ENCODE measurements around the gene MPC1. TPM values are rescaled to one million over a fixed set of nuclear protein-coding genes. Genes with fewer than 3 reads are reported as not detected.
"Not testable (repeated sequence)": the region's sequence is repeated elsewhere in the genome, so short reads cannot be mapped to it uniquely, and the experiment has no call there.

Gene MPC1
- total RNA-seq, 4 donors from 2014 or later: 69.1 to 128 (median 103) TPM

DNA sequence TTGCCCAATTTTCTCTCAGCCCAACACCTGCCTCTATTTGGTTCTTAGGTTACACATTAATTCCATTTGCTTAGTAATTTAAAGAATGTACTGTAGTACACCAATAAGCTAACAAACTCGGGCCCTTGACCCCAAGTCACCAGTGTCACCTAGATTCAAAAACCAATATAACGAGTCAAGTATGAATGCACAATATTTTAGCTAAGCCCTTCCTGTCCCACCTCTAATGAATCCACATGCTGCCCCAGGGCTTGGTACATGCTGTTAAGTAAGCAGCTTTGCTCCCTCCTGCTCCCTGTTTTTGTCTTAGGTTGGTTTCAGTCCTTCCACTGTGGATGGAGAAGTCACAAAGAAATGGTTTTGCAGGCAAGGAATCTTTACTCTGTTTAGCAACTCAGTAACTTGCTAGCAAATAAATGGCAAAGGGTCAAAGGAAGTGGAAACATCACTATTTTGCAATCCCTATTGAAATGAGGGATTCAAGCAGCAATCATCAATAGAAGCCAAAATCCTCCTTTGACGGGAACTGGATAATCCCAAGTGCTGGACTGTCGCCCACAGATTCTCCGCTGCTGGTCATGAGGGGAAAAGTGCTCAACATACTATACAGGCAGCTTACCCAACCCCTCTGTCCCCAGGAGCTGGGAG is 5.0 kb upstream of the MPC1 start:
- Histone ChIP-seq H3K27me3 (no peaks in the 10 kb centered on the region), H3K36me3 (no peaks in the 10 kb centered on the region), H3K9me3 (no peaks in the 10 kb centered on the region), H3K27ac (no peak overlapping the region), H3K4me1 (peaks cover 4 to 5% of the 10 kb centered on the region in 2 donors), H3K4me3 (replicated peaks in 1 of 3) (no peak overlapping the region)
- intact Hi-C loops (cut with DNase I): loop anchor here (10.0 kb wide), 1 partner anchor 53 kb away; no protein-coding TSS in a partner anchor
- TF ChIP-seq, protein P1, sequence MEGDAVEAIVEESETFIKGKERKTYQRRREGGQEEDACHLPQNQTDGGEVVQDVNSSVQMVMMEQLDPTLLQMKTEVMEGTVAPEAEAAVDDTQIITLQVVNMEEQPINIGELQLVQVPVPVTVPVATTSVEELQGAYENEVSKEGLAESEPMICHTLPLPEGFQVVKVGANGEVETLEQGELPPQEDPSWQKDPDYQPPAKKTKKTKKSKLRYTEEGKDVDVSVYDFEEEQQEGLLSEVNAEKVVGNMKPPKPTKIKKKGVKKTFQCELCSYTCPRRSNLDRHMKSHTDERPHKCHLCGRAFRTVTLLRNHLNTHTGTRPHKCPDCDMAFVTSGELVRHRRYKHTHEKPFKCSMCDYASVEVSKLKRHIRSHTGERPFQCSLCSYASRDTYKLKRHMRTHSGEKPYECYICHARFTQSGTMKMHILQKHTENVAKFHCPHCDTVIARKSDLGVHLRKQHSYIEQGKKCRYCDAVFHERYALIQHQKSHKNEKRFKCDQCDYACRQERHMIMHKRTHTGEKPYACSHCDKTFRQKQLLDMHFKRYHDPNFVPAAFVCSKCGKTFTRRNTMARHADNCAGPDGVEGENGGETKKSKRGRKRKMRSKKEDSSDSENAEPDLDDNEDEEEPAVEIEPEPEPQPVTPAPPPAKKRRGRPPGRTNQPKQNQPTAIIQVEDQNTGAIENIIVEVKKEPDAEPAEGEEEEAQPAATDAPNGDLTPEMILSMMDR (IDR thresholded peaks at IDR 0.05): no peak
- TF ChIP-seq POLR2A (IDR thresholded peaks at IDR 0.05): no peak
- 84 to 91% methylated on average over 5 of the region's 5 CpGs for WGBS, 2 donors
- no peak for DNase-seq

DNA sequence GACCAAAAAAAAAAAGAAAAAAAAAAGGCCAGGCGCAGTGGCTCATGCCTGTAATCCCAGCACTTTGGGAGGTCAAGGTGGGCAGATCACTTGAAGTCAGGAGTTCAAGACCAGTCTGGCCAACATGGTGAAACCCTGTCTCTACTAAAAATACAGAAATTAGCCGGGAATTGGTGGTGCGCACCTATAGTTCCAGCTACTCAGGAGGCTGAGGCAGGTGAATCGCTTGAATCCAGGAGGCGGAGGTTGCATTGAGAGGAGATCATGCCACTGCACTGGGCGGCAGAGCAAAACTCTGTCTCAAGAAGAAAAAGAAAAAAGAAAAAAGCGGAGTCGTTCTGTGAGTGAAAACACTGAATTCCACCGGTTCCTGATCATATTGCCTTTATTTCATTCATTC is 4.4 kb upstream of the MPC1 start:
- H3K4me3 ChIP-seq (replicated peaks in 1 of 3); H3K9me3 ChIP-seq; DNase-seq; H3K36me3 ChIP-seq; H3K27ac ChIP-seq; H3K4me1 ChIP-seq; H3K27me3 ChIP-seq: not testable (repeated sequence)
- WGBS, 2 donors: 93 to 95% methylated on average over 9 of the region's 9 CpGs
- intact Hi-C loops (cut with DNase I): loop anchor here (10.0 kb wide), 1 partner anchor 52 kb away; no protein-coding TSS in a partner anchor

DNA sequence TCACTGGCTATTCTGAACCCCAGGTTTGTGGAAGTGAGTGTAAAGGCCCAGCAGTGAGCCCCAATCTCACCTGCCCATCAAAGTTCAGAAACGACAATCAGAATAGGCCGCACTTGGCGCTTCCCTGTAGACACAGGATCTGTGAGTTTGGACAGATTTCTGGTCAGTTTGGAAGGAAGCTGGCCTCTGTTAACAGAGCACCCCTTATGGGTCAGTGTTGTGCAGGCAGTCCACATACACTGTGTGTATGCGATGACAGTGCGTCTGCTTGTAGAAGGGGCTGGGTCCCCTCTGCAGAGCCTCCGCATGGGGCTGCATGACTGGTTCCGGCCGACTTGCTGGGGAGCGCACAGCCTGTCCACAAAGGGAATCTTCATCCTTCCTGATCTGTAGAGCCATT is 3.4 kb upstream of the MPC1 start:
- intact Hi-C loops (cut with DNase I): loop anchor here (10.0 kb wide), 1 partner anchor 51 kb away; no protein-coding TSS in a partner anchor
- DNase-seq: no peak
- WGBS, 2 donors: 93 to 96% methylated on average over 6 to 7 of the region's 9 CpGs

DNA sequence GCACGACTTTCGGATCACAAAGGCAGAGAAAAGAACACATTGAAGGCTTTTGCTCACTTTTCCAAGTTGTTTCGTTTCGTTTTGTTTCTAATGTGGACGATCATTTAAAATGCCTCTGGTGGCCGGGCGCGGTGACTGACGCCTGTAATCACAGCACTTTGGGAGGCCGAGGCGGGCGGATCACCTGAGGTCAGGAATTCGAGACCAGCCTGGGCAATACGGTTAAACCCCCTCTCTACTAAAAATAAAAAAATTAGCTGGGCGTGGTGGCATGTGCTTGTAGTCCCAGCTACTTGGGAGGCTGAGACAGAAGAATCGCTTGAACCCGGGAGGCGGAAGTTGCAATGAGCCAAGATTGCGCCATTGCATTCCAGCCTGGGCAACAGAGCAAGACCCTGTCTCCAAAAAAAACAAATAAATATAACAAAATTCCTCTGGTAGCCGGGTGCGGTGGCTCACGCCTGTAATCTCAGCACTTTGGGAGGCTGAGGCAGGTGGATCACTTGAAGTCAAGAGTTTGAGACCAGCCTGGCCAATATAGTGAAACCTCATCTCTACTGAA is 1.1 kb upstream of the MPC1 start:
- H3K36me3 ChIP-seq, H3K9me3 ChIP-seq, H3K27me3 ChIP-seq: not testable (repeated sequence)
- H3K4me3 ChIP-seq (replicated peaks in 1 of 3): peak overlapping the region; percentile 49 to 94 (median 72)
- H3K4me1 ChIP-seq: peaks cover 21 to 25% of the 10 kb centered on the region in 2 donors
- 19 to 23% methylated on average over 22 of the region's 22 CpGs for WGBS, 2 donors
- intact Hi-C loops (cut with DNase I): loop anchor here (10.0 kb wide), 1 partner anchor 49 kb away; no protein-coding TSS in a partner anchor
- DNase-seq: peak; percentile 51 to 61
- H3K27ac ChIP-seq: peak overlapping the region; percentile 84 to 97 (median 94)
- TF ChIP-seq, protein P1 (IDR thresholded peaks at IDR 0.05): peak in 3 of 6 experiments; percentile 26 to 51 (median 36)

More for the DNA sequence above, 3.4 kb upstream of the MPC1 start:
- Histone ChIP-seq H3K27ac (no peak overlapping the region), H3K36me3 (no peaks in the 10 kb centered on the region), H3K4me1 (peaks cover 7 to 10% of the 10 kb centered on the region in 2 donors), H3K9me3 (no peaks in the 10 kb centered on the region), H3K27me3 (no peaks in the 10 kb centered on the region), H3K4me3 (replicated peaks in 1 of 3) (no peak overlapping the region)
- no peak for TF ChIP-seq POLR2A (IDR thresholded peaks at IDR 0.05)
- TF ChIP-seq, protein P1 (IDR thresholded peaks at IDR 0.05): no peak

DNA sequence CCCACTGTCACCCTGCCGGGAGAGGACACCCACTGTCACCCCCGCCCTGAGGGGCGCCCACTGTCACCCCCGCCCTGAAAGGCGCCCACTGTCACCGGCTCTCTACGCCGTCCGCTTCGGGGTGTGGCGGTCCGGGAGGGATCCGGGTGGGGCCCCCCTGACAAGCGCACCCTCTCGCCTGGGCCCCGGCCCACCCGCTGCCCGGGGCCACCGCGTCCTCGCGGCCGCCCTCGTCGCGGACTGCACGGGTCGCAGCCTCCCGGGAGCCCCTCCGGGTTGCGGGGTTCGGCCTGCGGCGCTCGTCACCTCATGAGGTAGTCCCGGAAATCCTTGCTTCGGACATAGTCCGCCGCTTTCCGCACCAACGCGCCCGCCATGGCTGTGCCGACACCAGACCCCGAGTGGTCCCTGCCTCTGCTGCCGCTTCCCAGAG is 224 bp downstream of the MPC1 start:
- H3K27me3 ChIP-seq: no peaks in the 10 kb centered on the region
- intact Hi-C loops (cut with DNase I): loop anchor here (10.0 kb wide), 1 partner anchor 48 kb away; no protein-coding TSS in a partner anchor
- no peak for DNase-seq
- TF ChIP-seq POLR2A (IDR thresholded peaks at IDR 0.05): peak in 1 of 2 donors; percentile 6
- TF ChIP-seq, protein P1 (IDR thresholded peaks at IDR 0.05): no peak
- no peaks in the 10 kb centered on the region for H3K9me3 ChIP-seq
- H3K4me3 ChIP-seq (replicated peaks in 1 of 3): peak overlapping the region; percentile 68 to 94 (median 80)
- H3K36me3 ChIP-seq: no peaks in the 10 kb centered on the region
- H3K27ac ChIP-seq: peak overlapping the region; percentile 73 to 97 (median 94)
- WGBS, 2 donors: no CpG with 5 or more reads among the region's 46 CpGs
- peaks cover 21 to 25% of the 10 kb centered on the region in 2 donors for H3K4me1 ChIP-seq
